KMS-11 (cell line): Measurements from ENCODE around the gene CCS.
A peak's percentile ranks its signal among the peaks of the same experiment; 100 is the strongest.
"Not testable (repeated sequence)": the region's sequence is repeated elsewhere in the genome, so short reads cannot be mapped to it uniquely, and the experiment has no call there.

ENCODE experiments used
- H2AFZ ChIP-seq: fragments of 200-600 bp; sonication (generic); 2 replicates; pipeline ENCODE4 v1.6.1; 2016; ENCODE audit warnings: antibody characterized with exemption, mixed run types, low read depth
- H3K27ac ChIP-seq: fragments of 200-600 bp; sonication (generic); 2 replicates; pipeline ENCODE4 v1.6.1; 2016; ENCODE audit warnings: mild to moderate bottlenecking, mixed run types
- H3K27me3 ChIP-seq: fragments of 200-600 bp; sonication (generic); 2 replicates; pipeline ENCODE4 v1.6.1; 2017; ENCODE audit warnings: mild to moderate bottlenecking, low read depth, mixed run types, moderate library complexity; ENCODE audit not compliant: insufficient read depth
- H3K36me3 ChIP-seq: fragments of 200-600 bp; sonication (generic); 2 replicates; pipeline ENCODE4 v1.6.1; 2017; ENCODE audit warnings: mild to moderate bottlenecking, mixed run types; ENCODE audit not compliant: insufficient read depth
- H3K4me1 ChIP-seq: fragments of 200-600 bp; sonication (generic); 2 replicates; pipeline ENCODE4 v1.6.1; 2016; ENCODE audit warnings: mild to moderate bottlenecking, low read depth, mixed run types; ENCODE audit not compliant: poor library complexity, severe bottlenecking
- H3K4me2 ChIP-seq: fragments of 200-600 bp; sonication (generic); 2 replicates; pipeline ENCODE4 v1.7.0; 2016; ENCODE audit warnings: mild to moderate bottlenecking, mixed run types
- H3K4me3 ChIP-seq: fragments of 200-600 bp; sonication (generic); IDR thresholded peaks from 2 replicates; pipeline ENCODE4 v1.6.1; 2017; ENCODE audit warnings: low read depth, low read length, mixed read lengths; ENCODE audit not compliant: insufficient read depth
- H3K79me2 ChIP-seq: fragments of 200-600 bp; sonication (generic); 2 replicates; pipeline ENCODE4 v1.6.1; 2016; ENCODE audit warnings: low read depth, mixed run types; ENCODE audit not compliant: insufficient read depth
- H3K9ac ChIP-seq: fragments of 200-600 bp; sonication (generic); 2 replicates; pipeline ENCODE4 v1.6.1; 2016; ENCODE audit warnings: mild to moderate bottlenecking, mixed run types
- H4K20me1 ChIP-seq: fragments of 200-600 bp; sonication (generic); 2 replicates; pipeline ENCODE4 v1.6.1; 2016; ENCODE audit warnings: mild to moderate bottlenecking, mixed run types; ENCODE audit not compliant: insufficient read depth
- CTCF ChIP-seq: fragments of 200-600 bp; sonication (generic); conservative IDR thresholded peaks from 2 replicates; pipeline ENCODE4 v1.6.1; 2017; ENCODE audit warnings: low read depth, mild to moderate bottlenecking, antibody characterized with exemption, low read length, moderate library complexity, mixed read lengths

The CCS gene

DNA sequence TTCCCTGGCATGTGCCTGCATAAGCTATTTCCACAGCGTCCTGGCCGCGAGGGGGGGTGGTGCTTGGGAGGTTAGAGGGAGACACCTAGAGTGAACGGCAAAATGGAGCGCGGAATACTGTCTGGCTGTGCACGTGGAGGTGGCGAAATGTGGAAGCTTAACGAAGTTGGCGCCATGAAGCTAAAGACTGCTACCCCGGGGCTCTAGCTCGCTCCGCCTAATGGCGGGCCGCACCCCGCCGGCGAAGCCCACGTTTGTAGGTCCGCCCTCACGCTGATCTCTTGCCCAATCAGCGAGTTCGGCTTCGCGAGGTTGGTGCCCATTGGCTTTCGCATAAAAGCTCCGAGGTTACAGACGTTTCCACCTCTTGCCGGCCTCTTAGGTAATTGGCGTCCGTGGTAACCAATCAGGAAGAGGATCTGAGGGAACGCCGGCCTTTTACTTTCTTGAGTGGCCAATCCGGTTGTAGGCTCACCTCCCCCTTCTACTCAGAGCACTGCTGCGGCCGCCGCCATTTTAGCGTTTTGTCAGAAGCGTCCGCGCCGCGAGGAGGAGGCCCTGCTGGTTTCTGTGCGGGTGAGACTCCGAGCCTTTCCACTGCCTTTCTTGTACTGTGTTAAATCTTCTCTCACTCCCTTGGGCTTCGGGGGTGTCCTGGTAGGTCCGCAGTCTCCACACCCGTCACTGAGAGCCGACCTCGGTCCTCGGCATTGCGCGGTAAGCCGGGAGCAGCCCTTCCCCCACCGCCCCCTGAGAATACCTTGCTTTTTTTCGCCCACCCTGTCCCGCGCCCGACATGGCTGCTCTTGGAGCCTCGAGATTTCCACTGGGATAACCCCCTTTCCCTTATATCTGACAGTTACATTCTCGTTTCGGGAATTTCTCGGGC, 45.4 kb downstream of the CCS start, which contains the start of gene RBM4:
RBM4 (plus strand) TSS at position 527 of the 889 bp plus-strand sequence. CDS start 1,009 bp downstream, outside the sequence.
- peak within 1 kb of the TSS; percentile 34 for H2AFZ ChIP-seq
- peaks cover 24% of the 10 kb centered on the region; the same call in 1 of the 2 replicates for H3K36me3 ChIP-seq
- peak within 1 kb of the TSS; percentile 80 for H3K27ac ChIP-seq

GRCh38 chr11:66639066-66639813, 46.3 kb downstream of the CCS start:
- H3K4me3 ChIP-seq, result no peak overlapping the region
- no peaks in the 10 kb centered on the region for H3K27me3 ChIP-seq
- peak overlapping the region; percentile 6; the same call in 1 of the 2 replicates for H2AFZ ChIP-seq
- TF ChIP-seq CTCF, result 0 out of 2 replicates have a peak, but pooled peaks have one; percentile 8
- H3K79me2 ChIP-seq, result peaks cover 95% of the 10 kb centered on the region
- H3K4me1 ChIP-seq, result peaks cover 47% of the 10 kb centered on the region
- H3K9ac ChIP-seq, result peak overlapping the region; percentile 88
- H3K36me3 ChIP-seq, result peaks cover 28% of the 10 kb centered on the region; the same call in 1 of the 2 replicates
- H3K27ac ChIP-seq, result peak overlapping the region; percentile 80
- peak overlapping the region; percentile 71 for H3K4me2 ChIP-seq
- H4K20me1 ChIP-seq, result peaks cover 44% of the 10 kb centered on the region

More for the DNA sequence above, 45.4 kb downstream of the CCS start, which contains the start of gene RBM4:
- peaks cover 44% of the 10 kb centered on the region for H3K4me1 ChIP-seq
- H3K9ac ChIP-seq, result peak within 1 kb of the TSS; percentile 88
- H3K4me3 ChIP-seq, result no peak within 1 kb of the TSS
- peaks cover 38% of the 10 kb centered on the region for H4K20me1 ChIP-seq
- H3K4me2 ChIP-seq, result peak within 1 kb of the TSS; percentile 79
- peaks cover 94% of the 10 kb centered on the region for H3K79me2 ChIP-seq
- H3K27me3 ChIP-seq, result no peaks in the 10 kb centered on the region
- no peak for TF ChIP-seq CTCF

GRCh38 chr11:66639814-66640340, 46.9 kb downstream of the CCS start:
- peaks cover 47% of the 10 kb centered on the region for H3K4me1 ChIP-seq
- H3K4me2 ChIP-seq, result peak overlapping the region; percentile 71
- peaks cover 95% of the 10 kb centered on the region for H3K79me2 ChIP-seq
- peaks cover 48% of the 10 kb centered on the region for H4K20me1 ChIP-seq
- peaks cover 34% of the 10 kb centered on the region; the same call in 1 of the 2 replicates for H3K36me3 ChIP-seq
- not testable (repeated sequence) for H3K4me3 ChIP-seq, H3K27ac ChIP-seq, H3K27me3 ChIP-seq, H3K9ac ChIP-seq, H2AFZ ChIP-seq

DNA sequence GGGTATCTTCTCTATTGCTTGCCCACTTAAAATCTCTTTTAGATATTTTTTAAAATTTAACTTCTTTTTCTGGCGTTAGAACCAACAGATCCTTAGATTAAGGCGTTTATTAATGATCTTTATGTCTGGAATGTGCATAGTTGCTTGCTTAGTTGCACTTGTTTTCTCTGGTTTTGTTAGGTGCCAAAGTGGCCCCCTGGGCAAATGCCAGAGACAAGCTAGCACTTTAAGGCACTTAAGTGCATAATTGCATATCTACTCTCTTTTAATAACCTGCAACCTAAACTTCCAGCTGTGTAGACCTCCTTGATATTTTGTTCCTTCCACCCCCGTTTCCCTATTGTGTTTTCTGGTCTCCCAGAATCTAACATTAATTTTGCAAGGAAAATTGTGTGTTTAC, 48.8 kb downstream of the CCS start:
- Histone ChIP-seq H3K27ac (no peak overlapping the region), H3K4me2 (peak overlapping the region; percentile 71), H4K20me1 (peaks cover 60% of the 10 kb centered on the region), H3K4me1 (peaks cover 51% of the 10 kb centered on the region), H3K36me3 (peaks cover 45% of the 10 kb centered on the region; the same call in 1 of the 2 replicates), H2AFZ (no peak overlapping the region), H3K27me3 (no peaks in the 10 kb centered on the region), H3K79me2 (peaks cover 95% of the 10 kb centered on the region), H3K9ac (no peak overlapping the region), H3K4me3 (no peak overlapping the region)
- no peak for TF ChIP-seq CTCF
